HG03025 (cell line): Measurements from ENCODE around the gene VEPH1.
"Not testable (repeated sequence)": the region's sequence is repeated elsewhere in the genome, so short reads cannot be mapped to it uniquely, and the experiment has no call there.

Source experiments
- ATAC-seq: cut with Tn5 transposase; IDR thresholded peaks from one replicate; pipeline ENCODE4 v1.9.1; 2021; ENCODE audit warnings: mild to moderate bottlenecking, moderate library complexity; ENCODE audit not compliant: unreplicated experiment, low FRiP score

The VEPH1 gene

DNA sequence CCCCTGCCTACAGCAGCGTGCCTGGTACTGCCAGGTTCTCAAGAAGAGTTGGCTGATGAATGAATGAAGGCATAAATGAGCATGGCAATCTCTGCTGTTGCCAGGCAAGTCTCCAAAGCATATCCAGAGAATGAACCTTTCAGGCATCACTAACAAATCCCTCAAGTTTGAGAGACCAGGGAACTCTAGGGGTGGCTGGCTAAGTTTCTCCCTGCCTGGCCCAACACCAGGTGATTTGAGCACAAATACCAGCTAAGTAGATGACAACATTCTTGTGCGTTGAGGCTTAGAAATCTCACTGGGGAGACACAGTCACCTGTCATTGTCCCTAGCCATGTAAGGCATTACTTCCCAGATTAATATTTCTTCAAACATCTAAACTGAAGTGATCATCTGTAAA lies 147.9 kb downstream of the VEPH1 start:
- ATAC-seq = no peak

DNA sequence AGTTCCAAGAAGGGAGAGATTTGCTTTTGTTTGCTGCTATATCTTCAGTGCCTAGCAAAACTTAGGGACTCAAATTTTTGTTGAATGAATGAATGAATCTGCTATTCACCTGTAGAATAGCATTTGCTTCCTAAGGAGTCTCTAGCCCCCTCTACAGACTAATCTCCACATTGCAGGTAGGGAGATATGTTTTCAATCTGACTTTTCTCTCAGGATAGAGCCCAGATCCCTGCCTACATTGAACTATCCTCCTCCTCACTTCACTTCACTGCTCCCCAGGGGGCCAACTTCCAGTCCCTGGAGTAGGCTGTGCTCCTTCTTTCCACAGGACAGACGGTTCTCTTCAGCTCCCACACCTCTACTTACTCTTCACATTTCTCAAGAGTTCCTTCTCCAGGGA lies 148.5 kb downstream of the VEPH1 start:
- ATAC-seq = no peak

DNA sequence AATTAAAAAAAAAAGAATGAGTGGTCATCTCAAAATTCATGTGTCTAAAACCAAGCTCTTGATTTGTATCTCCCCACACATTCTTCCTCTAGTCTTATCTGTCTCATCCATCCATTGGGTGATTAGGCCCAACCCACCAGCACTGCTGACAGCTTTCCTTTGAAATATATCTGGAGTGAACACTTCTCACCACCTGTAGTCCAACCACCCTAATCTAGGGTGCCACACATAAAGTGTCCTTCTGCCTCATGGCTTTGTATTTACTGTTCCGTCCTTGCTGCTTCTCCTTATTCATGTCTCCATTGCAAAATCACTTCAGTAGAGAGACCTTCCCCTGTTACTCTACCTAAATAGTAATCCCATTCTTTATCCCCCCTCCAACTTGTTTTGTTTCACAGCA lies 149.0 kb downstream of the VEPH1 start:
- no peak for ATAC-seq

DNA sequence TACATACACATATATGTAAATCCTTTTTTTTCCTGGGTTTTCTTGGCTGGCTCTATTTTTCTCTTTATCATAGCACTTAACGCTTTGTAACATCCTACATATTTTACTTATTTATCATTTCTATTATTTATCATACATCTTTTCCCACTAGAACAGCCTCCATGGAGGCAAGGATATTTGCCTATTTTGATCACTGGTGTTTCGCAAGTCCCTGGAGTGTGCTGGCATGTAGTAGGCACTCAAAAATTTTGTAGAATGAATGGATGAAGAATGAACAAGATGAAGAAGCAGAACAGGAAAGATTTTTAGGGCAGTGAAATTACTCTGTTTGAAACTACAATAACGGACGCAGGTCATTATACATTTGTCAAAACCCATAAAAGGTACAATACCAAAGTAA lies 149.6 kb downstream of the VEPH1 start:
- no peak for ATAC-seq

DNA sequence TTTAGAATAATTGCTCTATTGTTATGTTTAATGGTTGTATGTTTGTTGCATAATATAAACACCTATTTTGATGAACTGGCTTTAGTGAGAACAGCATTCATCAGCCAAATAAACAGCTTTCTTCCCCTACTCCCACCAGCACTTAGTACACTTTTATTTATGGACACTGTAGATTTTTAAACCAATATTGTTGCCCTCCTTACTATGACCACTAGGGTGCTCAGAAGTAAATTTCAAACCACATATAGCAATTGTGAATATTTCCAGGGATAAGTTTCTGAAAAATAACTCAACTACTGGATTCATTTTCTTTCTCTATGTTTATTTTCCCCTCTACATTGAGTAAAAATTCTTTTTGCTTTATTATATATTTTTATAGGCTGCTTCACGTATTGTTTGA lies 151.2 kb downstream of the VEPH1 start:
- no peak for ATAC-seq

DNA sequence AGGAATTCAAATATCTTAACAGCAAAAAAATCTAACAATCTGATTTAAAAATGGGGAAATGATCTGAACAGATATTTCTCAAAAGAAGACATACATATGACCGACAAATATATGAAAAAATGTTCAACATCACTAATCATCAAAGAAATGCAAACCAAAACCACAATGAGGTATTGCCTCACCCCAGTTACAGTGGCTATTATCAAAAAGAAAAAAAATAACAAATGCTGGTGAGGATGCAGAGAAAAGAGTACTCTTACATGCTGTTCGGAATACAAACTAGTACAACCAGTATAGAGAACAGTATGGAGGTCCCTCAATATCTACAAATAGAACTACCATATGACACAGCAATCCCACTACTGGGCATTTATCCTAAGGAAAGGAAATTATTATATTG lies 152.6 kb downstream of the VEPH1 start:
- not testable (repeated sequence) for ATAC-seq

DNA sequence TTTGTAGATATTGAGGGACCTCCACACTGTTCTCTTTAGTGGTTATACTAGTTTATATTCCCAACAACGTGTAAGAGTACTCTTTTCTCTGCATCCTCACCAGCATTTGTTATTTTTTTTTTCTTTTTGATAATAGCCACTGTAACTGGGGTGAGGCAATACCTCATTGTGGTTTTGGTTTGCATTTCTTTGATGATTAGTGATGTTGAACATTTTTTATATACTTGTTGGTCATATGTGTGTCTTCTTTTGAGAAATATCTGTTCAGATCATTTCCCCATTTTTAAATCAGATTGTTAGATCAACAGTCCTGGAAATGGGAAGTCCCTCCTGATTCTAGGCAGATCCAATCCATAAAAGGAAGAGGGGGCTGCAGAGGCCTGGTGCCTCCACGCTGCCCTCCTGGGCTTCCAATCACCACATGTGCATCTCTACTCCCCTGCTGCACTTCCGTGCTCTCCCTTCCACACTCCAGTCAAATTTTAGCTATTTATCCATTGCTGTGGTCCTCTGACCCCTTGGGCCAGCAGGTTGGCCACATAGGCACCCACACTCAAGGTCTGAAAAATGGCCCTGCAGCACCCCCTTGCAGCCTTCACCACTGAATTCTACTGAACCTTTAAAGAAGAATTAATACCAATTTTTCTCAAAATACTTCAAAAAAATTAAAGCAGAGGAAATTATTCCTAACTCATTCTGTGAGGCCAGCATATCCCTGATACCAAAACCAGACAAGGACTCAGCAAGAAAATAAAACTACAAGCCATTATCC lies 154.7 kb downstream of the VEPH1 start:
- ATAC-seq = not testable (repeated sequence)

DNA sequence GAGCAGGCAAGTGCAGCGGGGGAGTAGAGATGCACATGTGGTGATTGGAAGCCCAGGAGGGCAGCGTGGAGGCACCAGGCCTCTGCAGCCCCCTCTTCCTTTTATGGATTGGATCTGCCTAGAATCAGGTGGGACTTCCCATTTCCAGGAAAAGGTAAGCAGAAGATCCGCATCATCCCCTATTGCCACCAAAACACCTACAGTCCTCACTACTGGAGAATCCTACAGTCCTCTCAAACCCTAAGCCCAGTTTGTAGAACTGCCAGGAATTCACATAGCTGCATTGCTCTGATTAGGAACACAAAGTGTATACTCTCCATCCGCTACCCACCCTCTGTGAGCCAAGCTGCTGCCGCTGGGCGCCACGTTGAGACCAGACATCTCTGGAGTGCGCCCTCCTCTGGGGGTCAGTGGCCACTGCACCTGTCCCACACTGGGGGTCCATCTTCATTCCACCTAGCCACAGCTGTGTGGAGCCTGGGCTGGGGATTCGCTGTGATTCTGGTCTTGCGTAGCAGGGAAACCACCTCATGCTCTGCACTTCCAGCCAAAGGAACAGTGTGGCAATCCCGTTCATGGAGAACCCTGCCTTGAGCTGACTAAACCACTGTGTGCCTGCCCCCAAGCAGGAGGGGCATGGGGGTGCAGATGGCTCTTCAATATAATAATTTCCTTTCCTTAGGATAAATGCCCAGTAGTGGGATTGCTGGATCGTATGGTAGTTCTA lies 155.5 kb downstream of the VEPH1 start:
- ATAC-seq = no peak

DNA sequence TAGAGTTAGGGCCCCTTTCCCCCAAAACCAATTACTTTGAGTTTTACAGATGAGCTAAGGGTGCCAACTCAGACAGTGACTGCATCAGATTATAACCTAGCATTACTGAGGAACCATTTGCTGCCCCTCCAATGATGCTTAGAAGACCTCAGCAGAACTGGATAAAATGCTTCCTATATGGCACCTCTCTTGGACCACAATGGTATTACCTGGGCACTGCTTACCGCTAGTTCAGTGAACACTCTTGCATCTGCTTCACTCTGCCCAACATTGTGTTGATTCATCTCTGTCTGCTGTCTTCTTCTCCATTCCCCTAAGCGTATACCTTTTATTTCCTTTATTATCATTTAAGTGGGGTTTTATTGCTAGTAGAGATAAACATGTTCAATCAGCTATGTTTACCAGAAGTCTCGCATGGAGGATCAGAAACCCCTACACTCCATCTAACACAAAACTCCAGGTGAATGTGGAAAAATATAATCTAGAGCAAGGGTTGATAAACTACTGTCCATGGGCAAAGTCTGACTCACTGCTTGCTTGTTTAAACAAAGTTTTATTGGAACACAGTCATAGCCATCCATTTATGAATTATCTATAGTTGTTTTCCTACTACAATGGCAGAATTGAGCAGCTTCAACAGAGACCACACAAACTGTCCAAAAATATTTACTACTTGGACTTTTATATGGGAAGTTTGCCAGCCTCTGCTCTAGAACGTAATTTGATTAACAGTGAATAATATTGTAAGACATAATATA lies 166.8 kb downstream of the VEPH1 start:
- ATAC-seq = no peak

DNA sequence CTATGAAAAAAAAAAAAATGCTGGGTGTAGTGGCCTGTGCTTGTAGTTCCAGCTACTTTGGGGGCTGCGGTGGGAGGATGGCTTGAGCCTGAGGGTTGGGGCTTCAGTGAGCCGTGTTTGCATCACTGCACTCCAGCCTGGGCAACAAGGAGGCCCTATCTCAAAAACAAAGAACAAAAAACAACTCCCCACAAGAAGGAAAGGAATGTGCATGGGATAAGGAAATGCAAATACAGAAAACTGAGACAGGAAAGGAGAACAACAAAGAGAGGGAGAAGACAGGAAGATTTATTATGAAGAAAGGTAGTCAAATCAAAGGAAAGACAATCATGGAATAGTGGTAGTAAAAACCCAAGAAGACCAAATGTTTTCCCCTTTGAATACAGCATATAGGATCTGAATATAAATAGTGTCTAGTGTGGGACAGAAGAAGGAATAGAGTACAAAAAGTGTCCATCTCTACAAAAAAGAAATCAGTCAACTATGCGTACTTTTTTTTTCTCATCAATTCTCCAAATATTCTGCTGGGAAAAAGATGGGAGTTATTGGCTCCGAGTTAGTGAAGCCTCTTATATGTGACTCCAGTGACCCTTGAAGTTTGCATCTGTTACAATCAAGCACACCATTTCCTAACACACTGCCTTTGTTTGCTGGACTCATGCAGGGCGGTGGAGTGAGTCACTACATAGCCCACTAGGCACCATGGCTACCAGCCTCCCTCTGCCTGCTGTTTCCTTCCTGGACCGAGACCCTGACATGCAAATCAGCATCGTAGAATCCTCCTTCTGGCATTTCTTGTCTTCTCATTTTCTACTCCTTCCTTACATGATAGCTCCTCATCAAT lies 167.8 kb downstream of the VEPH1 start:
- no peak for ATAC-seq

DNA sequence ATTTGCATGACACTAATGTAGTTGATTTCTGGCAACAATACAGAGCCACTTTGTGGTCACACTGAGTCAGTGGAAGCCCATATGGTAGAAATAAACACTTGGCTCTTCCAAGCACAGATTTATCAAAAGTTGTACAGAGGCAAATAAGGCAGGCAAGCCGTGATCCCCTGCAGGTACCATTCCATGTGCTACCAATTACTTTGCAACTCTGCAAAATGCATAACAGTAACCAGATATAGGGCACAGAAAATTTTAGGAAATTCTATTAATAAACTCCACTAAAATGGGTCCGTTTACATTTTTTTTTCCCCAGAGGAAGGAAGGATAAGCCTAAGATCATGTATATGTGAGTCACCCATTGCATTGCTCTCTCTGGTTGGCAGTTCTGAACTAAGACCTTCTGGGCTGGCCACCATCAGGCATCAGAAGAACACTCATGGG lies 169.6 kb downstream of the VEPH1 start:
- no peak for ATAC-seq

DNA sequence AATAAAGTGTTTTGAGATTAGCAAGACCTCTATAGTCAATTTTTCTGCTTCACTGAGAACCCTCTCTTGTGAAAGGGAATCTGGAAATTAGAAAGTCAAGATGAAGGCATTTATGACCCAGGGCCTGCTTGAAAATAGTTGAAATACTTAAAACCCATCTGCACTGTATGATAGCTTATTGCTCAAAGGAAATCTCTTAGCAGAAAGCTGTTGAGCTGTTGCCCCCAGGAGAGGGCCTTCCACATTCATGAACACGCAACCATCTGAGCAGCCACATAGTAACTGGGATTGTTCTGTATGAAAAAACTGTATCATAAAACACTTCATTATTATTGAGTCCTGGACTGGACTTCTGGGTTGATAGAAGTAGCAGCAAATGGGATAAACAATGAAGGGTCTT lies 173.0 kb downstream of the VEPH1 start:
- no peak for ATAC-seq

DNA sequence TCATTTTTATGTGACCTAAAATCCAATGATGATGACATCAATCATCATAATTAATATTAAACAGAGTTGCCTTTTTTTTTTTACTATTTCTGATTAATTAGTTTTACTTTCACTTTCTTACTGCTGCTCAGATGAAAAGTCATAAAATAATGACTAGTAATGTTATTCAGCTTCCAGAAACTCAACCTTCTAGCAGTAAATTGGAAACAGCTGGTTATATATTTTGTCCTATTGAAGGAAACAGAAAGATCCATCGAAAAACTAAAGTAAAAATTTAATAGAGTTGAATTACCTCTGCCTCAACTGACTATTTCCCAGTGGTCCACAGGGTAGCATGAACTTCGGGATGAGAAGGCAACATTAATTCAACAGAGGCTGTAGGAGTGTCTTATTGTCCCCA lies 173.7 kb downstream of the VEPH1 start:
- ATAC-seq = no peak

DNA sequence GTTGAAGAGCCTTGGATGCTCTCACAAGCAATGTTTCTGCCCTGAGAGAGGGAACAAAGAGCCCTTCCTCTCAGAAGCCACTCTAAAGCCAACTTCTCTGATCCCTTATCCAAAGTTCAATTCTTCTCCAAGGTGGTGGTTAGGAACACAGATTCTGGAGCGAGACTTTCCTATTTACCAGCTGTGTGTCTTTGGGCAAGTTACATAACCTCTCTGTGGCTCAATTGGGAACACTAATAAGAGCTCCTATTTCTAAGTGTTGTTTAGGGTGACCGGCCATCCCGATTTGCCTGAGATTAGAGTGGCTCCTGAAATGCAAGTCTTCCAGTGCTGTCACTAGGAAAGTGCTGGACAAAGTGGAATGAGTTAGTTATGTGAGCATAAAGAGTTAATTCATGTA lies 175.4 kb downstream of the VEPH1 start:
- no peak for ATAC-seq

DNA sequence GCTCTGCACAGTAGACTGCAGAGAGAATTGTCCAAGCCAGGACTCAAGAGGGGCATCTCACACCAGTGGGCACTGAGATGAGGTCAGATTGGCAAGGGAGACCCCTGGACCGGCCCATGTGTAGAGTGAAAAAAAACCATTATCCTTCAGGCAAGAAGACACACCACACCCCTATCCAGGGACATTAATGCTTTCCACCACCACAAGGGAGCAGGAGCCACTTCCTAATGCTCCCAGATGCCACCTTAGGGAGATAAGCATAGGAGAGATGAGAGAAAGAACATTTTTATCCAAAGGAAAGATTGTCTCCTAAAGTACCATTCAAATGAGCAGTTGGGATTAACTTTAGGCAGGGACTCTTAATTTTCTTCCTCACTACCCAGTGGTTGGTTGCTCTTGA lies 176.2 kb downstream of the VEPH1 start:
- no peak for ATAC-seq

DNA sequence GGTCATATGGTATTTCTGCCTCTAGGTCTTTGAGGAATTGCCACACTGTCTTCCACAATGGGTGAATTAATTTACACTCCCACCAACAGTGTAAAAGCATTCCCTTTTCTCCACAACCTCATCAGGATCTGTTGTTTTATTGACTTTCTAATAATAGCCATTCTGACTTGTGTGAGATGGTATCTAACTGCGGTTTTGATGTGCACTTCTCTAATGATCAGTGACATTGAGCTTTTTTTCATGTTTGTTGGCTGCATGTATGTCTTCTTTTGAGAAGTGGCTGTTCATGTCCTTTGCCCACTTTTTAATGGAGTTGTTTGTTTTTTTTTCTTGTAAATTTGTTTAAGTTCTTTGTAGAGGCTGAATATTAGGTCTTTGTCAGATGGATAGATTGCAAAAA lies 178.3 kb downstream of the VEPH1 start:
- not testable (repeated sequence) for ATAC-seq

DNA sequence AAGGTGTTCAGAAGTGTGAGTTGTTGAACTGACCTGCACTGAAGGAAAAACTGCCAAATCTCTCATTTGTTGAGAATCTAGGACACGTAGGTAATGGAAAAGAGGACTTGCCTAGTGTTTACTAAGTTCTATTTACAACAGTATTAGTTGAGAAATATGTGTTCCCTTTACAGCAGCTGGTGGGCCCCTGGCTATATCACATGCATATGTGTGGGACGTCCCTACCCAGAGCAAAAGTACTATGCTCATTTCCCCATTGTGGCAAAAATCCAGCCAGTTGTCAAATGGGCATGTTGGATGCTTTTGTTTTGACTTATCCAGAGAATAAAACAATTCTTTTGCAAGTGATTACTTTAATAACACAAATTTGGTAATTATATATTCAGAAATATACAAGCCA lies 179.9 kb downstream of the VEPH1 start:
- ATAC-seq = no peak

DNA sequence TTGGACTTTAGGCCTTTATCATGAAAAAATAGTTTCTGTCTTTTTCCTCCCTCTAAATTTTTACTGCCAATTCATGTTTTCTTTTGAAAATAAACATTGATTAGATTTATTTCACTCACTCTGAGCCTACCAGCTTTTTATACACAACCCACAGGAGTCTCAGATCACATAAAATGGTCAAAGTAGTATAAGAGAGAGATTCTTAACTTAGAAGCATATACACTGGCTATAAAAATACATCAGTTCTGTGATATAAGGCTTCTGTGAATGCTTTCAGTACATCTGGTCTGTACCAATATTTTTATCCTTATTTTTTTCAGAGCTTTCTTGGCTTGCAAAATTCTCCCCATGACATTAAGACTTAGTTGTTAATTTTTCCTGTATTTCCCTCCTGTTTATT lies 183.5 kb downstream of the VEPH1 start:
- no peak for ATAC-seq

DNA sequence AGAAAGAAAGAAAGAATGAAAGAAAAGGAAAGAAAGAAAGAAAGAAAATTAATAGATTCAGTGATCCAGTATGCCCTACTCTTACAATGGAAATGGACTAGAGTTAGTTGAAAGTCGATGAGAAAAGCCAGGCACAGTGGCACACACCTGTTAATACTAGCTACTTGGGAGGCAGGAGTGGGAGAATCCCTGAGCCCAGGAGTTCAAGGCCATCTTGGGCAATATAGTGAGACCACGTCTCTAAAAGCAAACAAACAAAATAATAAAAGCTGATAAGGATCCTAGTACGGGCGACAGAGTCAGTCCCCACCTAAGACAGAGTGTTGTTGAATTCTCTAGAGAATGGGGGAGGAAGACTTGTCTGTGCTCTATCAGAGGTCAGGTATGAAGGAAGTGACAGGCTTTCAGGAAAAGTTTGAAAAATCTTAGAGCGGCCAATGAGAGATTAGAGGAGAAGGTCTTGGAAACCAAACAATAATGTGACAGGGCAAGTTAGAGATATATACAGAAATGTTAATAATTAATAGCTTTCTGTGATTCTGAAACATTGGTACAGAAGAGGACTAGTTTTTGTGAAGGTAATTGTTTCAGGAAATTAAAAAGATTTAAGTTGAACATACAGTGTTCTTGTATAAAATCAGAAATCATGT lies 184.5 kb downstream of the VEPH1 start:
- no peak for ATAC-seq

DNA sequence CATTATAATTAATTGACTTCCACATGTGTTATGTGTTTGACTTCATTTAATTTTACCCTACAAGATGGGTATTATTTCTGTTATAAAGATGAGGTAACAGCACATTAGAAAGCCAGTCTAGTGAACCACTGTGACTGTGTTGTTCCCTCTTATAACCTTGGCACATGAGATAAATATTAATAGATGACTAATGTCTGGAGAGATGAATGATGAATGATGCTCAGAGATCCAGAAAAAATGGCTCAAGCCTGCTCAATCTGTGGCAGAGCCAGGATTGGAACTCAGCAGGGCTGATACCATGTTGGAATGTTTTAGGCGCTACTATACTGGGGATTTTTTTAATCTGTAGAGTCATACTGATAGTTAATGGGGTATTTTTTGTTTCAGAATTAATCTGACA lies 185.3 kb downstream of the VEPH1 start:
- no peak for ATAC-seq
